ENCODE data around the gene IL12RB1.

Gene IL12RB1

DNA sequence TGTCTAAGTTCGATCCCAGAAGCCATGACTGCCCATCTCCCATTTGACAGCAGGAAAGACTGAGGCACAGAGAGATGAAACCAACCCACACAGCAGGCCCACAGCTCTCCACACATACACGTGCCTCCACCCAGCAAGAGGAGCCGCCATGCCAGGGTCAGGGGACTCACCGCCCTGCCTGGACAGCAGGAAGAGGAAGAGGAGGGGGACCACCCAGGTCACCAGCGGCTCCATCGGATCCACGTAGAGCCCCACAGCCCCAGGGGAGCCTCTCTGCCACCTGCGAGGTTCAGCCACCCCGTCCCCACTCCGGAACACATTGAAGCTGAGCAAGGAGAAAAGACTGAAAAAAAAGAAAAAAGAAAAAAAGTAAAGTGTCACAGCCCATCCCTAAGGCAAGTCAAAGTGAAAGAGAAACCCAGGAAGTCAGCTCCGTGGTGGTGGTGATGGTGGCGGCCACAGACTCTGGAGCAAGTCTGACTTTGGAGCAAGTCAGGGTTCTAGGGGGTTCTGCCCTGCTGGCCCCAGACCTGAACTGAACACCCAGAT lies at the start of gene IL12RB1:
Gene IL12RB1, minus strand, starts transcription at position 345 of the 549 bp plus-strand sequence. Its CDS starts 111 bp downstream, at position 234.
- DNase-seq (ENCODE audit: low read depth in 2 of 2), result no peak

DNA sequence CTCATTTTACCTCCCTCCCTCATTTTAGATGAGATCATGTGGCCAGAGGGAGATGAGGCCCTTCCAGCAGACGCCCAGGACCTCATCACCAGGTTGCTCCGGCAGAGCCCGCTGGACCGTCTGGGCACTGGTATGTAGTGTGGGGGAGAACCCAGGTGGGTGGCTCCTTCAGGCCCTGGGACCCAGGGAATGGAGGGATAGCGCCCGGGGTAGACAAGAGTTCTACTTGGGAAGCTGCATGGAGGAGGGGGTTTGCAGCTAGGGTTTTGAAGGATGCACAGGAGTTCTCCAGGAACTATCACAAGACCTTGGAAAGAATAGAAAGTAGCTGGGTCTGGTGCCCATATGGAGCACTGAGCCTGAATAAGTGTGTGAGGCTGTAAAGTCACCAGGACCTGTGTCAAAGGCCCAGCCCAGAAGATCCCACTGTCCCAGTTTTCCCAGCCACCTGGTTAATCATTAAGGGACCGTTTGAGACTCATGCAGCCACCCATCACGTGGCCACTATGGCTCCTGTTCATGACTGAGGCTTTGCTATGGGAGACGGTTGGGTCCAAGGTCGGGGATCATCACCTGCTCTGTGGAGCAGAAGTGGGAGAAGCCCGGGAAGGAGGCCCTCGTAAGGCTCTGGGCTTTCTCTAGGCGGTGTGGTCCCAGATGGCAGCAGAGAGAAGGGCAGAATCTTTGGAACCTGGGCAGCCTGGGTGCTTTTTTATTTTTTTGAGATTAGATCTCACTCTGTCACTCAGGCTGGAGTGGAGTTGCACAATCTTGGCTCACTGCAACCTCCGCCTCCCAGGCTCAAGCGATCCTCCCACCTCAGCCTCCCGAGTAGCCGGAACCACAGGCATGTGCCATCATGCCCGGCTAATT lies 49.2 kb upstream of the IL12RB1 start:
- DNase-seq (ENCODE audit: low read depth in 2 of 2), result no peak

DNA sequence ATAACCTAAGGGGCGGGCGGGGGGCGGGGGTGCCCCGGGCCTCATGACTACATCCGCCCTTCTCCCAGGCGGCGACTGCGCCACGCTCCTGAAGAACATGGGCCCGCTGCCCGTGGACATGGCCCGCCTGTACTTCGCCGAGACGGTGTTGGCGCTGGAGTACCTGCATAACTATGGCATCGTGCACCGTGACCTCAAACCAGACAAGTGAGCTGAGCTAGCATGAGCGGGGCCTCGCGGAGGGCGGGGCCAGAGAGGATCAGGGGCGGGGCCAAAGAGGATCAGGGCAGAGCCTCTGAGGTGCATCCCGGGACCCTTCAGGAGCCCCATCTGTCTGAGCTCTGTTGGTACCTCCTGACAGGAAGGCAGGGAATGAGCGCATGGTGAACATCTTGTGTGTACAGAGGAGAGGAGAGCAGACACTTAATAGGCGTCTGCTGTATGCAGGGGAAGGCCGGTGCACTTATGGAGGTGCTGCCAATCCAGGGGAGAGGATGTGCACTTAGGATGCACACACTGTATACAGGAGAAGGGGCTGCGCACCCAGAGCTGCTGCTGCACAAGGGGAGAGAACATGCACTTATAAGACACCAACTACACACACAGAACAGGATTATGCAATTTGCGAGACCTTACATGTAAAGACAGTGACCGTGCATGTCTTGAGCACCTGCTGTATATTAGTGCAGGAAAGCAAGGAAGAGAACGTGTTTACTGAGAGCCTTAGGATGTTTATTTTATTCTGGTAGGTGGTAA lies 45.3 kb upstream of the IL12RB1 start:
- DNase-seq (ENCODE audit: low read depth in 2 of 2), result no peak

DNA sequence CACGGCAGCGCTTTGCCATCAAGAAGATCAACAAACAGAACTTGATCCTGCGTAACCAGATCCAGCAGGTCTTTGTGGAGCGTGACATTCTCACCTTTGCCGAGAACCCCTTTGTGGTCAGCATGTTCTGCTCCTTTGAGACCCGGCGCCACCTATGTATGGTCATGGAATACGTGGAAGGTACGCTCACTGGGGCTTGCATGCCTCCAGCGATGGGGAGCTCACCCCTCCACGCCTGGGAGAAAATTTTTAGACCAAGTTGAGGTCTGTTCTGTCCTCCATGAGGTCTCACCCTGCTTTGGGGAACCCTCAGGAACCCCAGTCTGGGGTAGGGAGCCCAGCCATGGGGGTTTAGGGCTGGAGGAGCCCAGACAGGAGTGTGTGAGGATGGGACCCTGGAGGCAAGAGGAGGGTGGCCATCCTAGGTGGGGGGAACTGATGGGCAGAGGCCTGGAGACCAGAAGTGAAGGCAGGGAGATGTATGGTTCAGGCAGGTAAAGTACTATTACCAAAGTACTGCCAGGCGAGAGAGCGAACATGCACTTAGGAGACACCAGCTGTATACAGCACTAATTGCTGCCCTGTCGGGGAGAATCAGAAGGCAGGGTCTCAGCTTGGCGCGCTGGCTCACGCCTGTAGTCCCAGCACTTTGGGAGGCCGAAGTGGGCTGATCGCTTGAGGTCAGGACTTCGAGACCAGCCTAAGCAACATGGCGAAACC lies 43.9 kb upstream of the IL12RB1 start:
- DNase-seq (ENCODE audit: low read depth in 2 of 2), result no peak

GRCh38 chr19:18128805-18129204 lies 42.1 kb upstream of the IL12RB1 start:
- DNase-seq (ENCODE audit: low read depth in 2 of 2), result no peak

DNA sequence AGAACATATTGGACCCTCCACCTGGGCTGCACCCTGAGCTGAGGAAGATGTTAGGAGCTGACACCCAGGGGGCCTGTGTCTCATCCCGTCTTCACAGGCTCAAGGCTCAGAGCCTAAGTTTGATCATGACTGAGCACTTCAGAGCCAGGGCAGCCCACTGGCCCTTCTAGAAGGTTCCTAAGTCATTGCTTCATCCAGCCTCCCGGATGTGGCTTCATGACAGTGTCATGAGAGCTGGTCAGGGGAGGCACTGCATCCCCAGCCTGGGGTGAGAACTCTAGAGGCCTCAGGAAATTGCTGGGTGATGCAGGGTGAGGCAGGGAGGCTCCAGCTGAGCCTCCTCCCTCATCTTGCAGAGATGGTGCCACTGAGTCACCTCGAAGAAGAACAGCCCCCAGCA lies 41.3 kb upstream of the IL12RB1 start:
- DNase-seq (ENCODE audit: low read depth in 2 of 2), result no peak

- DNase-seq (ENCODE audit: low read depth in 2 of 2), result no peak
These were observed 39.4 kb upstream of the IL12RB1 start for GRCh38 chr19:18126097-18126496.

GRCh38 chr19:18123819-18124218 lies 37.1 kb upstream of the IL12RB1 start:
- no peak for DNase-seq (ENCODE audit: low read depth in 2 of 2)

- no peak for DNase-seq (ENCODE audit: low read depth in 2 of 2)
These were observed 36.4 kb upstream of the IL12RB1 start for GRCh38 chr19:18122860-18123795.

DNA sequence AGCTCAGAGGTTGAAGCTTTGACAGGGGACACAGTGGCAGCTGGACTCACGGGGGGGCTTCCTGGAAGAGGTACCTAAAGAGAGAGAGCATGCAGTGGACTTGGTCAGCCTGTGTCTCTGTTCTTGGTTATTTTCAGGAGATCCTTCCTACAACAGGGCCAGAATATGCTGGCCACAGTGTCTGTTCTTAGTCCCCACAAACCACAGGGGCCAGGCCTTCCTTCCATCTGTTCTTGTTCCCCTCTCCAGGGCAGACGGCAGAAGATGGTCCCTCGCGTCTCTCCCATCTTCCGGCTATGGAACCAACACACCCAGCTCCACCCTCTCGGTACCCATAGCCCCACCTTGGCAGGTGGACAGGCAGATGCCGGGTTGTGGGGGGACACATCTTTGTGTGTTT lies 35.7 kb upstream of the IL12RB1 start:
- no peak for DNase-seq (ENCODE audit: low read depth in 2 of 2)

- DNase-seq (ENCODE audit: low read depth in 2 of 2), result no peak
These were observed 34.4 kb upstream of the IL12RB1 start for GRCh38 chr19:18121166-18121565.

GRCh38 chr19:18120127-18120526 lies 33.4 kb upstream of the IL12RB1 start:
- DNase-seq (ENCODE audit: low read depth in 2 of 2), result no peak

DNA sequence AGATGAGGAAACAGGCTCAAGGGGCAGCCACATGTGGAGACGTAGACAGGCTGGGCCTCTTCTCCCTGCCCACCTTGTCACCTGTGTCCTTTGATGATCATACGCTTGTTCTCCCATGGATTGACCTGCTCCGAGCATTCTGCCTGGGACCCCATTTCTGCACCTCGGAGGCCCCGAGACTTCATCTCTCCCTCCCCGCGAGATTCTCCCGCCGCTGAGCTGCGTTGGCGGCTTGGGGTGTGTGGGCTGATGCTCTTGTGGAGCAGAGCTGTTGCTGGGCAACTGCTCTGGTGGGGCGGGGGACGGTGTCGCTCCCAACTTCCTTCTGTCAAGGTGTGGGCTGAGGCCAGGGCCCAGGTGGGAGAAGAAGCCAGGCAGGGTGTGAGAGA lies 33.0 kb upstream of the IL12RB1 start:
- no peak for DNase-seq (ENCODE audit: low read depth in 2 of 2)

DNA sequence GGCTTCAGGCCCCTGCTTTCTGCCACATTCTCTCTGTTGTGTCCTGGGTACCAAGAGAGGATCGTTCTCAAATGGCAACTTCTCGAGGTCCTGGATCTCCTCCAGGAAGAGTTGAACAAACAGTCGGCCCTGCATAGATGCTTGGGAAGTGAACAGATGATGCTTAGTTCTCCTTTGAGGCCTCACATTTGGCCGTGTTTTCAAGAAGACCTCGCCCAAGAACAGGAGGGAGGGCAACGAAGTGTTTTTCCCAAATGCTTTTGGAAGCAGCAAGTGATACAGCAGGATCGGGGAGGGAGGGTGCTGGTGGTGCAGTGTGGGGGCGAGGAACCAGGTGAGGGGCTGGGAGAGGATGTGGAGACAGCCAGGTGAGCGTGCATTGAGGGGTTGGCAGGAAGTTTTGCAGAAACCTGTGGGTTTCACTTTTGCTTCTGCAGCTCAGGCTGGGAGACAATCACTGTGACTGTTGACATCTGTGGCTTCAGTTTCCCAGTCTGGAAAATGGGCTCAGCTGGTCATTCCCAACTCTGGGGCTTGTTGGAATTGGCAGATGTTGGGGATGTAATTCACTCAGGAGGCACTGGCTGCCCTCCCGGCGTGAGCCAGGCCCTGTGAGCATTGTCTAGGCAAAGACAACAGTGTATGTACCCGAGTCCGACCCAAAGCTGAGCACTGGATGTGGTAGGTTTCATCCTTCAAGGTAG lies 32.4 kb upstream of the IL12RB1 start:
- no peak for DNase-seq (ENCODE audit: low read depth in 2 of 2)

DNA sequence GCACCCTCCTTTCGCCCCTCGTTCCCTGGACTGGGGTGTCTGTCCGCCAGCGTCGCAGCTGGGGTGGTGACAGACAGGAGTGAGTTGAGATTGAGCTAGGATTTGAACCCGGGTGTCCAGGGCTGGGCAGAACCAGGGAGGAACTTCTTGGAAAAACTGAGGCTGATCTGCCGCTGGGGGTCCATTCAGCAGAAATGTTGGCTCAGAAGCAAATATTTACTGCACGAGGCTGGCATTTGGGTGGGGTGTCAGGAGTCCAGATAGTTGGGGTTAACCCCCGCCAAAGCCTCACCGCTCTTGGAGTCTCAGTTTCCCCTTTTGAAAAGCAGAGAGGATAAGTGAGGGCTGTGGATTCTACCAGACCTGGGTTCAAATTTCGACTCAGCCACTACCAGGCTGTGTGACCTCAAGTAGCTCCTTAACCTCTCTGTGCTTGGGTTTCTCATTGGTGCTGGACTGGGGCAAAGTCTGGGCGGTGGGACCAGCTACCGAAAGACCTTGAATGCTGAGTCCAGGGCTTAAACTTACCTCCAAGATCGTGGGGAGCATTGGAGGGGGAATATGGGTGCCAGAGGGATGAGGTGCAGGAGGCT lies 31.8 kb upstream of the IL12RB1 start:
- no peak for DNase-seq (ENCODE audit: low read depth in 2 of 2)

DNA sequence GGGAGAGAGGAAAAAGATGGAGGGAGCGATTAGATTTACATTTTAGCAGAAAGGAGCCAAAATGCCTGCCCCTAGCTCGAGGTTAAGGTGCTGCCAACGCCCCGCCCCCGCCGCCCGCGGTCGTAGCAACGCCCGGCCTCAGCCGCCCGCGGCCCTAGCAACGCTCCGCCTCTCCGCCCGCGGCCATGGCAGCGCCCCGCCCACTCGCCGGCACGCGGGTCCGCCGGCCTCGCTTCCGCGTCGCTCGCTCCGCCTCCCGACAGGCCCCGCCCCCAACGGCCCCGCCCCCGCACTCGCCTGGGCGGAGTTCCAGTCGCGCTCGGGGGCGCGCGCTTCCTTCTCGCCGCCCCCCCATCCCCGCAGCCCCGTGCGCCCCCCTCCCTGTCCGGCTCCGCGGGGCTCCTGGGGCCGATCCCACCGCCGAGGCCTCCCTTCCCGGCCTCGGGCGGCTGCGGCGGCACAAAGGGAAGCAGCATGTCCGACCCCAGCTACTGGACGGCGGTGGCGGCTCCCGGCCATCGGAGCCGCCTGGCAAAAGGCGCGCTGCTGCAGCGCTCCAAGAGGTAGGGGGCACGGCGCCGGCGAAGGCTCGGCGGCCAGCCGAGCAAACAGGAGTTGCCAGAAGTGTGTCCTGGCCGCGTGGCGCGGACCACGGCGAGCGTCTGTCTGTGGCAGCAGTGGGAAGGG lies 31.1 kb upstream of the IL12RB1 start:
- DNase-seq (ENCODE audit: low read depth in 2 of 2), result peak; percentile 94

DNA sequence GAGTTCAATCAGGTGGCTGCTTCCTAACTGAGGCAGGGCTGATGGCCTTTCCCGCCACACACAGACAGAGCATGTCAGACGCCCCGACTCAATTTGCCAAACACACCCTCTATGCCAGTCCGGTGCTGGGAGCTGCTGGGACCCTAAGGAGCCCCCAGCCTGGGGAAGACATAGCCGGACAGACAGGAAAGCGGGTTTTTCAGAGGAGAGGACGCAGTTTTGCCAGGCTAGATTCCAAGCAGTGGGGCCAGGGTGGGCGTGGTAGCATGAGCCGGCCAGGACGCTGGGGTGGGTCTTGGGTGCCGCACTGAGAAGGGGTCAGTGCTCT lies 30.6 kb upstream of the IL12RB1 start:
- no peak for DNase-seq (ENCODE audit: low read depth in 2 of 2)

- no peak for DNase-seq (ENCODE audit: low read depth in 2 of 2)
These were observed 27.7 kb upstream of the IL12RB1 start for GRCh38 chr19:18114483-18114882.

DNA sequence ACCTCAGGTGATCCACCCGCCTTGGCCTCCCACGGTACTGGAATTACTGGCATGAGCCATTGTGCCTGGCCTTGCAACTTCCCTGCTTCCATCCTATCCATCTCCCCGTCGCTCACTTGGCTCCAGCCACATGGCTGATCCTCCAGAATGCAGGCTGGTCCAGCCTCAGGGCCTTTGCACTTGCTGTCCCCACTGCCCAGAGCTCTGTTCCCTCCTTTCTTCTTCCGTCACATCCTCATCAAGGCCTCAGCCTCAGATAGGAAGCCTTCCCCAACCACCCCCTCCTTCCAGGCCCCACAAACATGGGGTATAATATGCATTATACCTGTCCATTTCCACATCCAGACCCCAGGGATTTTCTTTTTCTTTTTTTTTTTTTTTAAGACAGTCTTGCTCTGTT lies 27.1 kb upstream of the IL12RB1 start:
- no peak for DNase-seq (ENCODE audit: low read depth in 2 of 2)

Measured in stimulated activated CD8-positive, alpha-beta memory T cell treated with anti-CD3 and anti-CD28 coated beads, Interleukin-7, amount 100 ng/mL, for 1 hour (primary cell).